ENCODE results near the gene ABHD12.

The ABHD12 gene

DNA sequence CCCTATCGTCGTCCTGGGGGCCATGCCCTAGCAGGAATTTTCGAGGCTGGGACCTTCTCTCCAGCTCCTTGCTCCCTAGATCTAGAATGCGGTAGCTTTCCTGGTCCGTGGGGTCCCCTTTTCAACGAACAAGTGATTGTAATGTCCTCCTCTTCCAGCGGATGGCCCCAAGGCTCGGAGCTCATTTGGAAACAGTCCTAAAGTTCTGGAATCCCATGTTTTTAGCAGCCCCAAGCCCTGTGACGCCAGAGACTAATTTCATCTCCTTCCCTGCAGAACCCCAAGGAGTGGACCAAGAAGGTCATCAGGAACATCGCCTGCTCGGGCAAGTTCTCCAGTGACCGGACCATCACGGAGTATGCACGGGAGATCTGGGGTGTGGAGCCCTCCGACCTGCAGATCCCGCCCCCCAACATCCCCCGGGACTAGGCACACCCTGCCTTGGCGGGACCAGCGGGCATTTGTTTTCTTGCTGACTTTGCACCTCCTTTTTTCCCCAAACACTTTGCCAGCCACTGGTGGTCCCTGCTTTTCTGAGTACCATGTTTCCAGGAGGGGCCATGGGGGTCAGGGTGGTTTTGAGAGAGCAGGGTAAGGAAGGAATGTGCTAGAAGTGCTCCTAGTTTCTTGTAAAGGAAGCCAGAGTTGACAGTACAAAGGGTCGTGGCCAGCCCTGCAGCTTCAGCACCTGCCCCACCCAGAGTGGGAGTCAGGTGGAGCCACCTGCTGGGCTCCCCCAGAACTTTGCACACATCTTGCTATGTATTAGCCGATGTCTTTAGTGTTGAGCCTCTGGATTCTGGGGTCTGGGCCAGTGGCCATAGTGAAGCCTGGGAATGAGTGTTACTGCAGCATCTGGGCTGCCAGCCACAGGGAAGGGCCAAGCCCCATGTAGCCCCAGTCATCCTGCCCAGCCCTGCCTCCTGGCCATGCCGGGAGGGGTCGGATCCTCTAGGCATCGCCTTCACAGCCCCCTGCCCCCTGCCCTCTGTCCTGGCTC lies 94.2 kb downstream of the ABHD12 start:
- TF ChIP-seq ZNF8 (CRISPR knock-in tag; IDR thresholded peaks at IDR 0.05) (no peak), ARNTL (CRISPR knock-in tag; IDR thresholded peaks at IDR 0.05; ENCODE audit: borderline replicate concordance, low read depth) (no peak), ESRRG (CRISPR knock-in tag; IDR thresholded peaks at IDR 0.05) (no peak), ZNF70 (CRISPR knock-in tag; IDR thresholded peaks at IDR 0.05) (no peak), CSRNP3 (CRISPR knock-in tag; IDR thresholded peaks at IDR 0.05) (no peak), ZC3H10 (CRISPR knock-in tag; IDR thresholded peaks at IDR 0.05) (no peak), ISL1 (CRISPR knock-in tag; IDR thresholded peaks at IDR 0.05) (no peak), GLIS3 (CRISPR knock-in tag; IDR thresholded peaks at IDR 0.05) (no peak), ZNF565 (CRISPR knock-in tag; conservative IDR thresholded peaks at IDR 0.05; ENCODE audit: low read depth) (no peak), BACH2 (CRISPR knock-in tag; IDR thresholded peaks at IDR 0.05; ENCODE audit: borderline replicate concordance) (no peak), ZFP30 (CRISPR knock-in tag; IDR thresholded peaks at IDR 0.05) (no peak), CSDC2 (CRISPR knock-in tag; IDR thresholded peaks at IDR 0.05) (no peak), OSR1 (CRISPR knock-in tag; IDR thresholded peaks at IDR 0.05) (no peak), TCF4 (CRISPR knock-in tag; IDR thresholded peaks at IDR 0.05; ENCODE audit: borderline replicate concordance) (no peak), SNAI2 (CRISPR knock-in tag; IDR thresholded peaks at IDR 0.05) (no peak), TOX (CRISPR knock-in tag; IDR thresholded peaks at IDR 0.05; ENCODE audit: borderline replicate concordance) (no peak), PATZ1 (CRISPR knock-in tag; IDR thresholded peaks at IDR 0.05; ENCODE audit: borderline replicate concordance) (no peak), RARB (CRISPR knock-in tag; IDR thresholded peaks at IDR 0.05) (no peak)
- TF ChIP-seq, protein P1, sequence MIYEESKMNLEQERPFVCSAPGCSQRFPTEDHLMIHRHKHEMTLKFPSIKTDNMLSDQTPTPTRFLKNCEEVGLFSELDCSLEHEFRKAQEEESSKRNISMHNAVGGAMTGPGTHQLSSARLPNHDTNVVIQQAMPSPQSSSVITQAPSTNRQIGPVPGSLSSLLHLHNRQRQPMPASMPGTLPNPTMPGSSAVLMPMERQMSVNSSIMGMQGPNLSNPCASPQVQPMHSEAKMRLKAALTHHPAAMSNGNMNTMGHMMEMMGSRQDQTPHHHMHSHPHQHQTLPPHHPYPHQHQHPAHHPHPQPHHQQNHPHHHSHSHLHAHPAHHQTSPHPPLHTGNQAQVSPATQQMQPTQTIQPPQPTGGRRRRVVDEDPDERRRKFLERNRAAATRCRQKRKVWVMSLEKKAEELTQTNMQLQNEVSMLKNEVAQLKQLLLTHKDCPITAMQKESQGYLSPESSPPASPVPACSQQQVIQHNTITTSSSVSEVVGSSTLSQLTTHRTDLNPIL (CRISPR knock-in tag; IDR thresholded peaks at IDR 0.05; ENCODE audit: low read depth) = no peak
- TF ChIP-seq, protein P2, sequence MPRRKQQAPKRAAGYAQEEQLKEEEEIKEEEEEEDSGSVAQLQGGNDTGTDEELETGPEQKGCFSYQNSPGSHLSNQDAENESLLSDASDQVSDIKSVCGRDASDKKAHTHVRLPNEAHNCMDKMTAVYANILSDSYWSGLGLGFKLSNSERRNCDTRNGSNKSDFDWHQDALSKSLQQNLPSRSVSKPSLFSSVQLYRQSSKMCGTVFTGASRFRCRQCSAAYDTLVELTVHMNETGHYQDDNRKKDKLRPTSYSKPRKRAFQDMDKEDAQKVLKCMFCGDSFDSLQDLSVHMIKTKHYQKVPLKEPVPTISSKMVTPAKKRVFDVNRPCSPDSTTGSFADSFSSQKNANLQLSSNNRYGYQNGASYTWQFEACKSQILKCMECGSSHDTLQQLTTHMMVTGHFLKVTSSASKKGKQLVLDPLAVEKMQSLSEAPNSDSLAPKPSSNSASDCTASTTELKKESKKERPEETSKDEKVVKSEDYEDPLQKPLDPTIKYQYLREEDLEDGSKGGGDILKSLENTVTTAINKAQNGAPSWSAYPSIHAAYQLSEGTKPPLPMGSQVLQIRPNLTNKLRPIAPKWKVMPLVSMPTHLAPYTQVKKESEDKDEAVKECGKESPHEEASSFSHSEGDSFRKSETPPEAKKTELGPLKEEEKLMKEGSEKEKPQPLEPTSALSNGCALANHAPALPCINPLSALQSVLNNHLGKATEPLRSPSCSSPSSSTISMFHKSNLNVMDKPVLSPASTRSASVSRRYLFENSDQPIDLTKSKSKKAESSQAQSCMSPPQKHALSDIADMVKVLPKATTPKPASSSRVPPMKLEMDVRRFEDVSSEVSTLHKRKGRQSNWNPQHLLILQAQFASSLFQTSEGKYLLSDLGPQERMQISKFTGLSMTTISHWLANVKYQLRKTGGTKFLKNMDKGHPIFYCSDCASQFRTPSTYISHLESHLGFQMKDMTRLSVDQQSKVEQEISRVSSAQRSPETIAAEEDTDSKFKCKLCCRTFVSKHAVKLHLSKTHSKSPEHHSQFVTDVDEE (CRISPR knock-in tag; IDR thresholded peaks at IDR 0.05) = no peak
- peak; percentile 6; the same call in 1 of the 3 replicates for ATAC-seq

DNA sequence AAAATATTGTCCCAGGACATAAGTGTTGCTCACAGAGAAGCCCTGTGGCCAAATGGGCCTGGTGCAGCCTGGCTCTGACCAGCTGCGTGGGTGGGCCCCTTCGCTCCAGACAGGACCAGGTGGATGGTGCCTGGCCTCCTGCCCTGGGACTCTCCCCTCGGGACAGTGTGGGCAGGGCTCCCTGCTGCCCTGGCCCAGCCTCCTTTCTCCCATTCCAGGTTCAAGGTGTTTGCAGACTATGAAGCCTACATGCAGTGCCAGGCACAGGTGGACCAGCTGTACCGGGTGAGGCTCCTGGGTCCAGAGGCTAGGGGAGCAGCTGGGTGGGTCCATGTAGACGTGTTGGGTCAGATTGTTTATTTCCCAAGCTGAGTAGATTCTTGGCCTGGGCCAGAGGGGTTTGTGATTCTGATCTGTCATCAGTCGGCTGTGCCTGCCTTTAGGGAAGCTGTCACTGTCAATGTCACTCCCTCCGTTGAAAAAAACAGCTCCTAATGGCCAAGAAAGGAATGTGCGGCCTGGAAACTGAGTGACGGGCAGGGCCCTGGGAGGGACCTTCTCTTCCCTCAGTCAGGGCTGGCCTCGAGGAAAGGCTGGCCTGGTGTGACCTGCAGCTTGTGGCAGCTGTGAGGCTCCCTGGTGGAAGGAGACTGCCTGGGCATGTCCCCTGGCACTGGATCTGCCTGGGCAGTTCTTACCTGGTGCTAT lies 95.1 kb downstream of the ABHD12 start:
- TF ChIP-seq ZNF70 (CRISPR knock-in tag; IDR thresholded peaks at IDR 0.05) = no peak
- TF ChIP-seq ZNF8 (CRISPR knock-in tag; IDR thresholded peaks at IDR 0.05) = no peak
- no peak for TF ChIP-seq ZNF565 (CRISPR knock-in tag; conservative IDR thresholded peaks at IDR 0.05; ENCODE audit: low read depth)
- TF ChIP-seq OSR1 (CRISPR knock-in tag; IDR thresholded peaks at IDR 0.05) = no peak
- no peak for TF ChIP-seq PPARA (CRISPR knock-in tag; IDR thresholded peaks at IDR 0.05; ENCODE audit: borderline replicate concordance)
- TF ChIP-seq GLIS3 (CRISPR knock-in tag; IDR thresholded peaks at IDR 0.05) = no peak
- TF ChIP-seq, protein P2 (CRISPR knock-in tag; IDR thresholded peaks at IDR 0.05) = no peak
- ATAC-seq = no peak
